Islet precursor cell (in vitro differentiated cells): ENCODE data around the gene CHST9.

ENCODE experiments used
- DNase-seq: peaks from one replicate; pipeline ENCODE4 v3.0.0-alpha.2; 2018

CHST9 gene

DNA sequence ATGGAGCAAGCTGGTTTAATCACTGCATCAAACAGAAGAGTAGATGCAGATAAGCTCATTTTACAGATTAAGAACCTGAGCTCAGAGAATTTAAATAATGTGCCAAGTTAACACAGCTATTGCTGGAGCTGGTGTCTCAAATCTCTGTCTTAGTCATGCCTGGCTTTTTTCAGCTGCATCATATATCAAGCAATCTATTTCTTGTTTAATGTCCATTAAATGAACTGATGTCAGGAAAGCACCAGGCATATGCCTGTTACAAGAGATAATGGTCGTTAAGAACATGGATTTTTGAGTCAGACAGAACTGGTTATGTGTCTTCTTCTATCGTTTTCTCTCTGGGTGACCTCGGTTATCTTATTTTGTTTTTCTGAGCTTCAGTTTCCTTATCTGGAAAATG lies 259.8 kb downstream of the CHST9 start:
- no peak for DNase-seq

DNA sequence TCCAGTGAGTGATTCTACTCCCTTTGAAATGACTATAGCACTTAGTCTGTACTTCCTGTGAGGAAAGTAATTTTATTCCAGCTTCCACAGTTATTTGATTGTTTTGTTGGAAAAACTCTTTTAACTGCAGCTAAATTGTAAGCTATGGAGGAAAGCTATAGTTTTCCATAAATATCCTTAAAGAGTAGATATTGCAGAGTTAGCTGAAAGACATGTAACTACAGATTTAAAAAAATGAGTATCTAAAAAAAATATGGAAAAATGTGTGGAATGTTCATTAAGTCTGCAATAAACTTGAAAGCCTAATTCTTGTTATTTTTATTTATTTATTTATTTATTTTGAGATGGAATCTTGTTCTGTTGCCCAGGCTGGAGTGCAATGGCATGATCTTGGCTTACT lies 262.8 kb downstream of the CHST9 start:
- no peak for DNase-seq

DNA sequence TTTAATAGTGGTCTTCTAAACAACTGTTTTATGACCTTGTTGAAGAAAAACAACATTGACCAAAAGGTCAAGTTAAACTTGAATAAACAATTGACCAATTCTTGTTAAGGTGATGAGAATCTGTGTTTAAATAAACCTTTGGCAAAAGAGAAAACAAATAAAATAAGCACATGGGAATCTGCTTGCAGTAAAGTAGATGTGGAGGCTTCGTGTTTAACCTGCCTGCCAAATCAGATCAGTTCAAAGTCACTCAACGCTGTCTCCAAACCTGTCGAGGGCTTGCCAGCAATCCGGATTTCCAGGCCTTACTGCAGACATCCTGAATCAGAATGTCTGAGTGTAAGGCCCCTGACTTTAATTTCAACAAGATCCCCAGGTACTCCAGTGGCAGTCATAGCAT lies 264.5 kb downstream of the CHST9 start:
- DNase-seq: no peak

DNA sequence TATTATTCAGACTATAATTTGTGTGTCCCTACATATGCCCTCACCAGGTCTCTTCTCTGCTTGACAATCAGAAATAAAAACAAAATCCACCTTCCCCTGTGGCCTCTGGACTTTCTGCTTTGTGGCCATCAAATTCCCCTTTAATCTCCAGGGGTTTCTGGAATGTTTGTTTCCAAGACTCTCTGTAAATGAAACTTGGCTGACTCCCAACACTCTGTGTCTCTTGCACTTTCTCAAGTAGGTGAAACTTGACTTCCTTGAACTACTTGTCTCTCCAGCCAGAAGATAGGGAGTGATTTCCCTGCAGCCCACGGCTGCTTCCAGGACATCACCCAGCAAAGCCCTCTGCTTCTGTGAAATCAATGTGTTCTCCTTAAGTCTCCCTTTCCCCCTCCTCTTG lies 265.5 kb downstream of the CHST9 start:
- DNase-seq: no peak

DNA sequence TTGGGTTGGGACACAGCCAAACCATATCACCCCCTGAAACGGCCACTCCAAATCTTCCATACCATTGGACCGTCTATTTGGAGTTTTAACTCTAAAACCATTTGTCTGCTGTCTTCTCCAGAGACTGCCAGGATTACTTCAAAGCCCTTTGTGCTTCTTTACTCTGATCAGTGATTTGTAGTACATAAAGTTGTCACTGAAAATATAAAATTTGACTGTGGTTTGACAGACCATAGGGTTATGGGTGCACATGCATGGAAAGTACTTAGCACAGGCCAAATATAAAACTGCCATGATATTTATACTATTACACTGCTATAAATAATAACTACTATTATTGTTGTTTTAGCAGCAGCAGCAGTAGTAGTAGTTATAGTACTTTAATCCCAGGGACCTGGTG lies 265.9 kb downstream of the CHST9 start:
- DNase-seq: no peak

DNA sequence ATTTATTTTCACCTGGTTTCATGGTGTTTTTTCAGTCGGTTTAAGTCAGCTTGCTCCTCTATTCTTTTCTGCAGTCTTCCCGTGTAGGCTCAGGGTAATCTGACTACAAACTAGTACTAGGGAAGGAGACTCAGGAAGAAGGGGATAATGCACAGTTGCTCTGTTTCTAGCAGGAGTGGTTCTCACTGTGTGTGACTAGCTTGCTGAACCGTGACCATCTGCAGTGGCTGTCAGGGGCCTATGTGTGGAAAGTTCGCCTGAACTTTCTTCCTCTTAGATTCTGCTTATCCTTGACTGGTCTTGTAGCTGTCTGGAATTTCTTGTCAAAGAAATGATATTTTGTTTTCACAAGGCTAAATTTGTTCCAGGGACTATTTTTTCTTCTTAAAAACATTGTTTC lies 273.3 kb downstream of the CHST9 start:
- DNase-seq: no peak

DNA sequence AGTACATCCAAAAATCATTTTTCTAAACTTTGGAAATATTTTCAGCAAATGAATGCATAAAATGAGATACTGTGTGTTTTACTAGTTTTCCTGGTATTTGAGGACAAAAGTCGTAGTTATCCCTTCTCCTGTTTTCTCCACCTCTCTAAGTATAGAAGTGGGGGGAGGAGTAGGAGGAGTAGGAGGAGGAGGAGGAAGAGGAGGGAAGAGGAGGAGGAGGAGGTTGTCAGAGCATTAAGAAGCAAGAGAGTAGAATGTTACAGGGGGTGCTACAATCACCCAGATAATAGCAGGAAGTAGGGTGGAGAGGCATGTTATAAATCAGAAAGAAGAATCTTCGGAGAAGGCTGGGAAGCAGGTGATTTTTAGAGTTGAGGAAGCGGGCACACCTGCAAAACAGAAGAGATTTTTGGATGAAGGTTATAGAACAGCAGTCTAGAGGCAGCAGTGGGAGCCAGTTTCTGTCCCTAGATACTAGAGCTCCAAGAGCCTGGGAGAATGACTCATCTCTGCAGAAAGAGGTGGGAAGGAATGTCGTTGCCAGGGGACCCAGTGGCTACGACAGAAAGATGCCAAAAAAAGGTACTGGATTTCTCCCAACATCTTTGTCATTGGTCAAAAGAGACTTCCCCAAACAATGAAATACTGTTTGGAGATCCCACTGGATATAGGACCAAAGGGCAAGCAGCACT lies 275.4 kb downstream of the CHST9 start:
- DNase-seq: peak; percentile 74

DNA sequence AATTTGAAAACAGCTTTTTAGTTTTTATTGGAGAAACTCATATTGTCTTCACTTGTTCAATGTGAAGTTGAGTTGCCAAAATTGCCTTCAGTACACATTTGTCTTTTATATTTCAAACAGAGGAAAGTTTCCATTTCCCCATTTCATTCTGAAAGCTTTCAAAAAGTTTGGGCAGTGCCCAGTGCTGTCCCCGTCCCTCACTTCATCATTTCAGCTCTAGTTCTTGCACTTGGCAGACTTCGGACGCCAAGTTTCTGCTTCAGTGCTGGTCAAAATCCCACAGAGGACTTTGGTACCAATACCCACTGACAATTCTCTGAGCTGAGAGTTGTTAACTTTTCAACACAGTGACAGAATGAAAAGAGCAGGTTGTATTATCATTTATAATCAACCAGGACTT lies 276.2 kb downstream of the CHST9 start:
- DNase-seq: no peak

DNA sequence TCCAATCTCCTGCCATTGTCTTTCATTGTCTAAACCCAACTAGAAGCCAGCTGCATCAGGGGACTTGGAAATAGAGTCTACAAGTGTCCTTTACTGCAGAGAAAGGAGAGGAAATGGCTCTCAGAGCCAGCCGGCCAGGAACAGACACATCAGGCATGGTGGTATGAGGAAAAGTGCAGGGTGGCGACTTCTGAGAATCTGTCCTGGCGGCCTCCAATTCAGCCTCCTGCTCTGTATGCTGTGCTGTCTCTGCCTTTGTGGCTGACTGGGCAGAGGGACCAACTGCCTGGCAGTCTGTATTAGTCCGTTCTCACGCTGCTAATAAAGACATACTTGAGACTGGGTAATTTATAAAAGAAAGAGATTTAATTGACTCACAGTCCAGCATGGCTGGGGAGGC lies 282.8 kb downstream of the CHST9 start:
- no peak for DNase-seq

DNA sequence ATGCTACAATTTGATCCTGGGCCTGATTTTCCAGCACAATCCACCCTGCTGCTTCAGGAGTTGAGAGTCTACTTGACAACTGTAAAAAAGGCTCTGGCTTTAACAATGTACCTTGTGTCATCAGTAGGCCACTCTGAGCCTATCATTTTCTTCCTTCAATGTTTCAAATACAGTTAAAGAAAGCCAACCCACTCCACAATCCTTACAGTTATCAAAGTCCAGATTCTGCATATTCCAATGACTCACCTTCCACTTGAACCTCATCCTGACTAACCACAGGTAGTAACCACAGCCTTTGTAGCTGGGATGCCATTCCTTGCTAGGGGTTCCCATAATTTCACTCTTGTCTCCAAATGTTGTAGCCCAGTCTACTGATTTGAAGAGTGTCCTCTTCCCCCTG lies 284.1 kb downstream of the CHST9 start:
- DNase-seq: no peak

DNA sequence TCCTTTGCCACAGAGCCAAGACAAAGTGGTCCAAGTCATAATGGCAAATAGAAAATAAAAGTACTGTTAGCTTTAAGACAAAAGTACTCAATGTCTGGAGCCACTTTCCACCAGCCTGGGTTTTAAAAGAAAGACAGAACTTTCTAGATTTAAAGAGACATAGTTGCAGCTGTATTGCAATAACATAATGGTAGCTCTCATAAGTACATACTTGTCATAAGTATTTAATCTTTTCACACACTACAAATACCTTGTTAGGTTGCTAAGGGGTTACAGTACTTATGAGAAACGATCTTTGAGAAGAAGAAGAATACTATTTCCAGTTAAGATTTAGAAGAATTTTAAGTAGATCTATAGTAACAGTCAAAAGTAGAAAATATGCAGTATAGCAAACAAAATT lies 290.7 kb downstream of the CHST9 start:
- DNase-seq: no peak

DNA sequence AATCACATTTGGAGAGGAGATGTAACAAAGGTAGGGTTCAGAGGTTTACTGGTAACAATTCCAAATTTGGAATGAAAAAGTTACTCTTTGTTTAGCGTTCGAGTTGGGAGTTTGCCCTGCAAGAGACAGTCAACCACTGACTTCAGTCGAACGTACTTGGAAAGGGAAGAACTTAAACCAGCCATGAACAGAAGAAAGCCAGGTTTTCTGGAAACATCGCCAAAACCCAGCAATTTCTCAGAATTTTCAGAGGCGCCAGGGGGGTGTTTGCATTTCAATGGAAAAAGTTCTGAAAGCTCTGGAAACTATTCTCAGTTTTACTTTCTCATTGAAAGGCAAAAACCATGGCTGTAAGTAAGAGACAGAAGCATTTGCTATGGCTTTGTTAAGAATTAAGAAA lies 291.1 kb downstream of the CHST9 start:
- DNase-seq: no peak

DNA sequence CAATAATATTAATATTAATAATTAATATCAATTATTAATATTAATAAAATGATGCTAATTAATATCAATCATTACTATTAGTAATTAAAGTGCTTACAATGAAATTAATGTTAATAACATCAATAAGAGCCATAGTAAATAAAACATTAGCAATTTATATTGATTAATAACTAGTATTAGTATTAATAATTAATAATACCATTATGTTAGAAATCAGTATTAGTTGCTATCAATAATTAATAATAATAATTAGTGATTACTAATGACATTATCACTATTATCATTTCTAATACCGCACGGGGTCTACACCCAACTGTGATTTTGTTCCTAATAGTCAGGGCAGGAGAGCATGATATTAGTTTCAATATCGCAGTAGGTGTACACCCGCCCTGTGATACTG lies 296.8 kb downstream of the CHST9 start:
- DNase-seq: no peak

DNA sequence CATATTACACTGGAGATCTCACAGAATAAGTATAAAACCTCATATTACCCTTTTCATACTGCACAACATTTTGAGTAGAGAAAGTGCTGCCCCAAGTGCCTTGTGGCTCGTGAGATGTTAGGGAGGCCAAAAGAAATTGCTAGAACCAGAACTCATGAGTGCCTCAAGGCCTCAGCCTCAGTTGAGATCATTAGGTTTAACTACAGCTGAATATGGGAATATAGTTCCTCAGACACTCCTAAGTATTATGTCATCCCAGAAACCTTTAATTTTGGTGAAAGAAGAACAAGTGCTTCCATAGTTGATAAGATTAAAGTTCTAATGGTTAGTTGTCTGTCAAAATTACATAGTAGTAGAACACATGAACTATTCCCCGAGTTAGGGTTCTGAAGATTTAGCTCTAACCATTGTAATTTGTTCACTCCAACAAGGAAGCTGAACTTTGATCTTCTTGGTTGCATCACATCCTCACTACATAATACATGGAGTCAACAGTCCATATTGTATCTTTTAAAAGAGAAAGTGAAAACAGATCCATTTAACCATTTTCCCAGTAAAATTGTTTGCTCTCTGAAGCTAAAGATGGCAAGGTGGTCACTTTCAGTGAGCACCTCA lies 310.0 kb downstream of the CHST9 start:
- no peak for DNase-seq

DNA sequence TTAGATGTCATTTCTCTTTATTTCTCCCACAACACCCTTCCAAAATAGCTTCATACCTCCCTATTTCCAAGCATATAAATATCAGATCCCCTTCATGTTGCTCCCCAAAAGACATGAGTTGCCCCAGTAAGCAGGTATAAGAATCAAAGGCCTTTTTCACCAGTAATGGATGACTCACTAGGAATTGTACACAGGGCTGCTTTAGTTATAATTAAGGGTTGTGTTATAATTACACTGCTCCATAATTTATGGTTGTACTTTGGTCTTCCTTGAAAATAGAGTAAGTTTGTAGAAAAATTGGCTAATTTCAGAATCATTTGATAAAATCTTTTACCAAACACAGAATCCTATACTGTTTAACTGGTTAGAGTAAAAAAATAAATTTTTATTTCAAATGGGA lies 310.8 kb downstream of the CHST9 start:
- no peak for DNase-seq

DNA sequence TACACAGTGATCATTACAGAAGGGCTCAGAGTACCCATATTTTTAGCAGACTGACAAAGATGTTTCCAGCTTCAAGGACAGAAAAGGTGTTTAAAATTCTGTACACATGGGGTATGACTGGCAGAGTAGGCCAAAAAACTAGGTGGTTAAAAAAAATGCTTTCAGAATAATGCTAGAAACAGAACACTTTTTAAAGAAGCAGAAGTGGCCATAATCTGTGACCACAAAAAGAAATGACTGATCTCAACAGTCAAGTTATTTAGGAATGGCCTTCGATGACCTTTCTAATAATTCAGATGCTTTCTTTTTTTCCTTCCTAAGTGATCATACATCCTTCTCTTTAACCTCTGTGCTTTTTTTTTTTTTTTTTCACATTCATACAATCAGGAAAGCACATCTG lies 315.5 kb downstream of the CHST9 start:
- no peak for DNase-seq

DNA sequence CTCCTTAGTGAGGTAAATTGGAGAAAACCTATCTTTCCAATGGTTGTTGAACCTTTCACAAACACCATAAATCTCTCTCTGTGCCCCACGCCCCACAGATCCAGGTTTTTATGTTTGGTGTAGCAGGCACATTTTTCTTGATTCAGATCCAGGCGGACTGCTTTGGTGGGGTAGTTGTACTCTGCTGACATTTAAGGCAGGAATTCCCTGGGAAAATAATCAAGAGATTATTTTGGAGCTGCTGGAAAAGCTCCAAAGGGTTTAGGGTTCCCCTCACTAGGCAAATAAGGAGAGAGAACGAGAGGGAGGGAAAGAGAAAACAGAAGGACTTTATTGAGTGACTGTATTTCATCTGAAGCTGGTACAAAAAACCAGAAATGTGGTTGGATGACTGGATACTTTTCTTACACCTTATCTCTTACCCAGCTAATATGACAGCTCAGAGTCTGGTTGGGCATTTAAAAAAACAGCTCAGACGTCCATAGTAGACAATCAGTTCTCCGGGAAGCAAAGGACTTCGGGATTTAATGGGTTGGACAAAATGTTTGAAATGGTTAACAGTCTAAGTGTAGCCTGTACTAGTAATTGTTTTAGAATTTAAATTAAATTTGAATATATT lies 316.0 kb downstream of the CHST9 start:
- no peak for DNase-seq

DNA sequence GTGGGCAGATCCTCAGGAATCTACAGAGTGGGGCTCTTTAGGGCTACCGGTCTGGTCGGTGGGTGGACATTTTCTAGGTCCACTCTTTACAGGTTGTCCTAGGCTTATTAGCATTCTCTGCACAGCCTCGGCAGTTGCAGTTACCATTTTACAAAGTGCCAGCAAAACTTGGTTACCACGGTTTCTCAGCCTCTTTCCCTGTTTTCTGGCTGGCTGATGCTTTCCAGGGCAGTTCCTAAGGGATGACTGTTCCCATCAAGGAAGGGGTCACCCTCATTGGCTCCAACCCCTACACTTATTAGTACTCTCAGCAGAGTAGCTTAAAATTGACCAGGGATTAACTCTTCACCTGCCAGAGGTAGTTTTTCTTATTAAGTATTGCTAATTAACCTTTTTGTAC lies 317.6 kb downstream of the CHST9 start:
- peak; percentile 57 for DNase-seq

DNA sequence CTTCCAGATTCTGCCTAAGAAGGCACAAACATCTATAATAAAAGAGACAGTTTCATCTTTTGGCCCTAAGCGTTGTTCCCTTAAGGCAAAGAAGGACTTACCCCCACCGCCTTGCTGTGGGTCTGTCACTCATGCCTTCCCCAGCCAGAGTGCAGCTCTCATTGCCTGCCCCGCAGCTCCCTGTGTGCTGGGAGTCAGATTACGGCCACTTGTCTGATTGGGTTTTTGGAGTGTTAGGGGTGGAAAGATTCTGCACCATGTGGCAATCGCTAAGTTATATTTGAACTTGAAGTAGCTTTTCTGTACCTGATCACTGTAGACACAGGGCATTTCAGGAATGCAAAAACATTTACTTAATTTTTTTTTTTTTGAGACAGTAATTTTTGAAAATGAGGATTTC lies 319.6 kb downstream of the CHST9 start, which contains the start of gene AQP4:
Gene AQP4 (minus strand): TSS at position 151 of the 400 bp plus-strand sequence. CDS start 18 bp downstream, at position 133.
- peak; percentile 63 for DNase-seq

DNA sequence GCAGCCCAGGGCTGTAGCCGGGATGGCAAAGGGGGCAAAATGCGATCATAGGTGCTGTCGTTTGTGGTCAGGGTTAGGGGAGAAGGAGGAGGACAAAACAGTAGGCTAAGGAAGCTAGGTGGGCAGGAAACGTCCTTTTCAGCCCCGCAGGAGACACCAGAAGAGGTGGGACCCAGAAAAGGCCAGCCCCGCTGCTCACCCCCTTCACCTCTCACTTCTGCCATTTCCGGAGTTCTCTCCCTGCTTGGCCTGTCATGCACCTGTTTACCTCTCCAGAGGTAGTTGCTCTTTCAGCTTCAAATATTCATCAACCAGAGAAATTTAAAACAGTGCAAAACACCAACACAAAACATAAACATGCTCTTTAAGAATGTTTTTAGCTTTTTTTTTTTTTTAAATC lies 320.4 kb downstream of the CHST9 start:
- no peak for DNase-seq

DNA sequence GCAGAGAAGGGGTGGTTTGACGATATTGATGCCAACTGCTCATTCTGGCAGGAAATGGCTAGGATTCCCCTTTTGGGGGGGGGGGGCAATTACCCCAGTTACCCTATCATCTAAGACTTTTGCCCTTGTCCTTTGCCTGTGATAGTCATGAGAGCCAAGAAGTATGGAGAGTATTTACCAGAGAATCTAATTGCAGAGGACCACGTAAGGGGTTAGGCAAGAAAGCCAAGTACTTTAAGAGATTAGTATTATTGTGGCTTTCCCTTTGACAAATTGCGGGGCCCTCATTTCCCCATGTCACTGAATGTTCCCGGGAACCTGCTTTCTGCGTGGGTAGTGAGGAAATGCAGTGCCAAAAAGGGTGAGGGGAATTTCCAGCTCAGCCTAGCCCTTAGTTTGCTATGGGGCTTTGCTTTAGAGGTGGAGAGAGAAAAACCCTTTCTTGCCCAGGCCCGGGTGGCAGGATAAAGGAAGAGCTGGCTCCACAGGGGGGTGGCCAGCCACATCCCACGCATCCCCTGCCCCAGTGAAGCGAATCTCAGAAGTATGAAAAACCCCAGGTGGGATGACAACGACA lies 321.1 kb downstream of the CHST9 start:
- no peak for DNase-seq

DNA sequence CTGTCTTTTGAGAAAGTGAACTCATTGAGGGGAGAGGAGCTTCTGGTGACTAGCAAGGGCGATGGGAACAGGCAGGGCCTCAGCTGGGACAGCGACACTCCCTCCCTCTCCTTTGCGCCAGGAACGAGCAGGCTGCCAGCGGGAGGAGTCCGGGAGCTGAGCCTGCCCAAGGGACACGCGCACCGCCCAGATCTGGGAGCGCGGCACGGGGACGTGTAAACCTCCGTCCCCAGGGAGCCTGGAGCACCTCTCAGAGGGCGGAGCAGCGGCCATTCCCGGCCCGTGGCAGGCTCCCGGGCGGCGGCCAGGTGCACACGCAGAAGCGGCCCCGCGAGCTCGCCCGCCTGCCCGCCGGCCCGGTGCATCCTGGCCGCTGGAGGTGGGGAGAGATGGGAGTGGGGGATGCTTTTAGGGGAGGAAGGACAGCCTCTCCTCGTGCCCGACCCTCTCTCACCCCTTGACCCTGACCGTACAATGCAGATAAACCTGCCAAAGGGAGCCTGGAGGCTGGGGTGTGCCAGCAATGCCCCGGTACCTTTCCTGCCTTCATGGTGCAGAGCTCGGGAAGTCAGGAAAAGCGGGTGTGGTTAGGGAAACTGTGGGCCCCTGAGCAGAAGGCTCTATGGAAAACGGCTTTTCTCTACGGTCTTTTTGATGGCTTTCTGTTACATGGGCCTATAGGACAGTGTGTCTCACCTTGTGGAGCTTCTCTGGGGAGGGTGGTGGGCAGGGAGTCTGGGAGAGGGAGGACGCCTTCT lies 321.8 kb downstream of the CHST9 start:
- DNase-seq: peak; percentile 86

DNA sequence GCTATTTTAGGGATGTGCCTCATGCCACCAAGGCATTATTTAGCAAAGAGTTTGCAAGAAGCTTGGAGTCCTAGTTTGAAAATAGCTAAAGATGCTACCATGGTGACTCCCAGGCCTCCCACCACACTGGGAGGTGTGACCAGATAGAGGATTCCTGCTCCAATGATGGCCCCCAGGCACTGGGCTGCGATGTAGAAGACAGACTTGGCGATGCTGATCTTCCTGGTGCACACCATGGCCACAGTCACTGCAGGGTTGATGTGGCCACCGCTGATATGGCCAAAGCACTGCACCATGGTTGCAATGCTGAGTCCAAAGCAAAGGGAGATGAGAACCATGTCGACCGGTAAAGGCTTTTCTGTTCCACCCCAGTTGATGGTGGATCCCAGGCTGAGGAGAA lies 323.0 kb downstream of the CHST9 start:
- no peak for DNase-seq
